ENCODE data around the gene ANAPC5.

DNA sequence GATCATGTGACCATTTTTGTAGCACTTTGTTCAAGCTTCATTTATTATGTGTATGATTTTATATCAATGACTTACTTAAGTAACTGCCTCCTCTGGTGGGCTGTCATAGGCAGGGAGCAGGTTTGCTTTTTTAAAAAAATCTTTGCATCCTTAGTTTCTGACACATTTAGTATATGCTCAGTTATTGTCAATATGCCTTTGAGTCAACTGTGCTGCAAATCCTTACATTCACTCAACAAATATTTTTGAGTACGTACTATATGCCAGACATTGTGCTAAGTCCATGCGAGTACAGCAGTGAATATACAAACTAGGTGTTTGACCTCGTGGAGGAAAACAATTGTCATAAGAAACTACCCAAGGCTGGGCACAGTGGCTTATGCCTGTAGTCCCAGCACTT lies 4.4 kb upstream of the ANAPC5 start:
- TF ChIP-seq EZH2 (IDR thresholded peaks at IDR 0.05; ENCODE audit: insufficient read depth, poor library complexity, severe bottlenecking) = no peak
- TF ChIP-seq EZH2phosphoT487 (IDR thresholded peaks at IDR 0.05; ENCODE audit: insufficient read depth, low read depth) = no peak
